ENCODE results near the gene N4BP2L2. TPM values are rescaled to one million over a fixed set of nuclear protein-coding genes. Genes with fewer than 3 reads are reported as not detected.

N4BP2L2 gene
- total RNA-seq, 4 donors from 2014 or later, result 79.8 to 722 (median 131) TPM

GRCh38 chr13:32542221-32542620, 3.6 kb upstream of the N4BP2L2 start:
- Histone ChIP-seq H3K27me3 (no peaks in the 10 kb centered on the region), H3K9me3 (no peaks in the 10 kb centered on the region), H3K4me3 (no peak overlapping the region), H3K4me1 (peaks cover 11% of the 10 kb centered on the region), H3K36me3 (no peaks in the 10 kb centered on the region), H3K27ac (no peak overlapping the region)
- 84% methylated on average over 2 of the region's 2 CpGs for WGBS
- DNase-seq (ENCODE audit: low spot score in 2 of 2), result no peak
- TF ChIP-seq EP300 (IDR thresholded peaks at IDR 0.05) (no peak), POLR2AphosphoS5 (IDR thresholded peaks at IDR 0.05) (no peak), CTCF (IDR thresholded peaks at IDR 0.05) (no peak), POLR2A (IDR thresholded peaks at IDR 0.05) (no peak)

- H3K27me3 ChIP-seq, result no peaks in the 10 kb centered on the region
- H3K27ac ChIP-seq, result peak overlapping the region; percentile 91
- peak in 1 of 2 donors; percentile 66 for DNase-seq (ENCODE audit: low spot score in 2 of 2)
- H3K4me3 ChIP-seq, result peak overlapping the region; percentile 74
- peaks cover 9% of the 10 kb centered on the region for H3K36me3 ChIP-seq
- under 1% methylated on average over 20 of the region's 23 CpGs for WGBS
- no peaks in the 10 kb centered on the region for H3K9me3 ChIP-seq
- no peak for TF ChIP-seq POLR2A (IDR thresholded peaks at IDR 0.05)
- TF ChIP-seq POLR2AphosphoS5 (IDR thresholded peaks at IDR 0.05), result no peak
- H3K4me1 ChIP-seq, result peaks cover 43% of the 10 kb centered on the region
Observed at GRCh38 chr13:32538143-32538620, 413 bp downstream of the N4BP2L2 start.

- Histone ChIP-seq H3K27me3 (no peaks in the 10 kb centered on the region), H3K4me3 (peak overlapping the region; percentile 74), H3K36me3 (peaks cover 9% of the 10 kb centered on the region), H3K4me1 (peaks cover 45% of the 10 kb centered on the region), H3K9me3 (no peaks in the 10 kb centered on the region), H3K27ac (peak overlapping the region; percentile 91)
- peak in 1 of 2 donors; percentile 74 for DNase-seq (ENCODE audit: low spot score in 2 of 2)
- no peak for TF ChIP-seq POLR2A (IDR thresholded peaks at IDR 0.05)
- no peak for TF ChIP-seq POLR2AphosphoS5 (IDR thresholded peaks at IDR 0.05)
- TF ChIP-seq CTCF (IDR thresholded peaks at IDR 0.05), result no peak
- TF ChIP-seq EP300 (IDR thresholded peaks at IDR 0.05), result no peak
- WGBS, result 26% methylated on average over 20 of the region's 22 CpGs
Observed at GRCh38 chr13:32537580-32538142, 934 bp downstream of the N4BP2L2 start.

GRCh38 chr13:32535748-32536147, 2.8 kb downstream of the N4BP2L2 start:
- H3K27ac ChIP-seq, result no peak overlapping the region
- no peak overlapping the region for H3K4me3 ChIP-seq
- no peak for DNase-seq (ENCODE audit: low spot score in 2 of 2)
- peaks cover 64% of the 10 kb centered on the region for H3K4me1 ChIP-seq
- H3K9me3 ChIP-seq, result no peaks in the 10 kb centered on the region
- no peaks in the 10 kb centered on the region for H3K27me3 ChIP-seq
- peaks cover 9% of the 10 kb centered on the region for H3K36me3 ChIP-seq
- TF ChIP-seq POLR2AphosphoS5 (IDR thresholded peaks at IDR 0.05) (no peak), CTCF (IDR thresholded peaks at IDR 0.05) (no peak), EP300 (IDR thresholded peaks at IDR 0.05) (no peak), POLR2A (IDR thresholded peaks at IDR 0.05) (no peak)
- 93% methylated on average over 2 of the region's 2 CpGs for WGBS

GRCh38 chr13:32535115-32535514, 3.5 kb downstream of the N4BP2L2 start:
- Histone ChIP-seq H3K27me3 (no peaks in the 10 kb centered on the region), H3K4me1 (peaks cover 70% of the 10 kb centered on the region), H3K4me3 (no peak overlapping the region), H3K9me3 (no peaks in the 10 kb centered on the region), H3K36me3 (peaks cover 9% of the 10 kb centered on the region), H3K27ac (no peak overlapping the region)
- 36% methylated on average over 1 of the region's 1 CpG for WGBS
- no peak for TF ChIP-seq CTCF (IDR thresholded peaks at IDR 0.05)
- no peak for TF ChIP-seq EP300 (IDR thresholded peaks at IDR 0.05)
- TF ChIP-seq POLR2A (IDR thresholded peaks at IDR 0.05), result no peak
- TF ChIP-seq POLR2AphosphoS5 (IDR thresholded peaks at IDR 0.05), result no peak
- no peak for DNase-seq (ENCODE audit: low spot score in 2 of 2)
